IMR-90 (cell line): ENCODE results near the gene SPTSSB. TPM values are rescaled to one million over a fixed set of nuclear protein-coding genes. Genes with fewer than 3 reads are reported as not detected.

ENCODE experiments used
- ATAC-seq: fragments of 200-7000 bp; cut with Tn5 transposase; 2 replicates; pipeline ENCODE4 v1.9.1; 2020; ENCODE audit warnings: low read depth, mild to moderate bottlenecking, moderate library complexity
- BruUV-seq: library from RNA; stranded (reverse); fragments of 400-500 nt; replicated peaks from 2 replicates; lab custom pipeline; 2021; lab: Mats Ljungman, UMichigan
- CTCF ChIA-PET: fragments of 300-600 bp; formaldehyde crosslinking; extraction: SDS; loops from one replicate; lab custom pipeline; 2021; ENCODE audit warnings: antibody characterized with exemption; lab: Yijun Ruan, JAX
- POLR2A ChIA-PET: fragments of 300-600 bp; sonication (Branson Sonifier 250); formaldehyde crosslinking; loops from one replicate; lab custom pipeline; 2022; ENCODE audit warnings: antibody characterized with exemption; ENCODE audit not compliant: unreplicated experiment; lab: Charles Lee
- DNase-seq: peaks from one replicate; pipeline ENCODE4 v3.0.0; 2013
- H2AFZ ChIP-seq: replicated peaks from 2 replicates; pipeline ENCODE3; 2013; ENCODE audit warnings: low read length, mild to moderate bottlenecking; ENCODE audit not compliant: poor library complexity
- H2AK5ac ChIP-seq: 2 replicates; pipeline ENCODE4 v1.6.1; 2013; ENCODE audit warnings: low read depth, low read length, inconsistent platforms
- H2AK9ac ChIP-seq: replicated peaks from 2 replicates; pipeline ENCODE3; 2013; ENCODE audit warnings: mild to moderate bottlenecking, low read depth, low read length, moderate library complexity; ENCODE audit not compliant: poor library complexity
- H2BK120ac ChIP-seq: 2 replicates; pipeline ENCODE4 v1.6.1; 2013; ENCODE audit warnings: low read depth, low read length, inconsistent platforms
- H2BK15ac ChIP-seq: 3 replicates; pipeline ENCODE4 v1.6.1; 2013; ENCODE audit warnings: low read depth, low read length, inconsistent platforms
- H2BK20ac ChIP-seq: 2 replicates; pipeline ENCODE4 v1.6.1; 2013; ENCODE audit warnings: low read depth, mild to moderate bottlenecking, inconsistent platforms, low read length, moderate library complexity
- H2BK5ac ChIP-seq: 2 replicates; pipeline ENCODE4 v1.6.1; 2013; ENCODE audit warnings: mild to moderate bottlenecking, low read depth, low read length, inconsistent platforms; ENCODE audit not compliant: poor library complexity, severe bottlenecking
- H3K14ac ChIP-seq: replicated peaks from 2 replicates; pipeline ENCODE4 v1.6.1; 2013; ENCODE audit warnings: low read depth, low read length, inconsistent platforms
- H3K18ac ChIP-seq: 2 replicates; pipeline ENCODE4 v1.6.1; 2013; ENCODE audit warnings: low read depth, low read length, control low read depth
- H3K23ac ChIP-seq: 2 replicates; pipeline ENCODE4 v1.6.1; 2013; ENCODE audit warnings: low read depth, low read length, inconsistent platforms
- H3K27ac ChIP-seq: 2 replicates; pipeline ENCODE4 v1.5.1; 2013; ENCODE audit warnings: mild to moderate bottlenecking, control low read depth, low read length; ENCODE audit not compliant: insufficient read depth
- H3K27me3 ChIP-seq: 2 replicates; pipeline ENCODE4 v1.6.1; 2013; ENCODE audit warnings: low read length; ENCODE audit not compliant: control insufficient read depth, insufficient read depth
- H3K36me3 ChIP-seq: 2 replicates; pipeline ENCODE4 v1.6.1; 2013; ENCODE audit warnings: low read length, mixed read lengths; ENCODE audit not compliant: control insufficient read depth, insufficient read depth
- H3K4ac ChIP-seq: 2 replicates; pipeline ENCODE4 v1.6.1; 2013; ENCODE audit warnings: low read depth, low read length, inconsistent platforms
- H3K4me1 ChIP-seq: 2 replicates; pipeline ENCODE4 v1.6.1; 2013; ENCODE audit warnings: low read length, mixed read lengths; ENCODE audit not compliant: control insufficient read depth, insufficient read depth
- H3K4me2 ChIP-seq: 2 replicates; pipeline ENCODE4 v1.6.1; 2013; ENCODE audit warnings: low read depth, mild to moderate bottlenecking, control low read depth, low read length, moderate library complexity
- H3K4me3 ChIP-seq: 2 replicates; pipeline ENCODE4 v1.5.1; 2013; ENCODE audit warnings: low read depth, mild to moderate bottlenecking, control low read depth, low read length, moderate library complexity; ENCODE audit not compliant: insufficient read depth
- H3K56ac ChIP-seq: 2 replicates; pipeline ENCODE4 v1.6.1; 2013; ENCODE audit warnings: low read length, inconsistent platforms; ENCODE audit not compliant: insufficient read depth; ENCODE audit errors: extremely low read depth
- H3K79me1 ChIP-seq, 2 experiments: 2 replicates each; pipeline ENCODE4 v1.6.1; 2013; ENCODE audit warnings: low read length in 2 of 2, inconsistent platforms in 1 of 2, low read depth in 1 of 2
- H3K9ac ChIP-seq: 2 replicates; pipeline ENCODE4 v1.6.1; 2013; ENCODE audit warnings: low read depth, low read length, control low read depth
- H3K9me1 ChIP-seq: 2 replicates; pipeline ENCODE4 v1.6.1; 2013; ENCODE audit warnings: low read length, inconsistent platforms; ENCODE audit not compliant: insufficient read depth
- H3K9me3 ChIP-seq: 2 replicates; pipeline ENCODE4 v1.6.1; 2013; ENCODE audit warnings: low read length; ENCODE audit not compliant: control insufficient read depth, insufficient read depth
- H4K20me1 ChIP-seq: 2 replicates; pipeline ENCODE4 v1.6.1; 2013; ENCODE audit warnings: low read length, inconsistent platforms; ENCODE audit not compliant: insufficient read depth
- H4K5ac ChIP-seq: 2 replicates; pipeline ENCODE4 v1.6.1; 2013; ENCODE audit warnings: mild to moderate bottlenecking, low read depth, low read length, control low read depth
- H4K8ac ChIP-seq, 2 experiments: 2 replicates each; pipeline ENCODE4 v1.6.1; 2013; ENCODE audit warnings: low read depth in 2 of 2, low read length in 2 of 2, control low read depth in 1 of 2, inconsistent platforms in 1 of 2
- H4K91ac ChIP-seq: 2 replicates; pipeline ENCODE4 v1.6.1; 2013; ENCODE audit warnings: low read depth, low read length, inconsistent platforms; ENCODE audit not compliant: insufficient read depth
- BHLHE40 ChIP-seq: fragments of 150-350 bp; IDR thresholded peaks from 2 replicates; pipeline ENCODE4 v1.6.1; 2016; ENCODE audit warnings: mild to moderate bottlenecking, low read depth, low read length
- CEBPB ChIP-seq: IDR thresholded peaks from 2 replicates; pipeline ENCODE4 v1.6.1; 2012; ENCODE audit warnings: low read depth, low read length, improper control_type of control experiment
- CHD1 ChIP-seq: IDR thresholded peaks from 2 replicates; pipeline ENCODE4 v1.6.1; 2012; ENCODE audit warnings: low read depth, low read length, improper control_type of control experiment
- CTCF ChIP-seq: conservative IDR thresholded peaks from 2 replicates; pipeline ENCODE4 v1.5.1; 2012; ENCODE audit warnings: mild to moderate bottlenecking, low read depth, low read length, improper control_type of control experiment
- ELK1 ChIP-seq: fragments of 150-350 bp; IDR thresholded peaks from 2 replicates; pipeline ENCODE4 v1.6.1; 2016; ENCODE audit warnings: low read depth, mild to moderate bottlenecking, low read length, moderate library complexity, borderline replicate concordance
- MAFK ChIP-seq: IDR thresholded peaks from 2 replicates; pipeline ENCODE4 v1.6.1; 2012; ENCODE audit warnings: low read depth, low read length, improper control_type of control experiment
- MAZ ChIP-seq: IDR thresholded peaks from 2 replicates; pipeline ENCODE4 v1.6.1; 2012; ENCODE audit warnings: low read depth, mild to moderate bottlenecking, low read length, improper control_type of control experiment, moderate library complexity, borderline replicate concordance
- MXI1 ChIP-seq: IDR thresholded peaks from 2 replicates; pipeline ENCODE4 v1.6.1; 2012; ENCODE audit warnings: low read depth, mild to moderate bottlenecking, low read length, moderate library complexity, borderline replicate concordance
- NFE2L2 ChIP-seq: fragments of 150-350 bp; IDR thresholded peaks from 2 replicates; pipeline ENCODE4 v1.6.1; 2016; ENCODE audit warnings: low read depth, mild to moderate bottlenecking, low read length
- POLR2A ChIP-seq: IDR thresholded peaks from 2 replicates; pipeline ENCODE4 v1.6.1; 2012; ENCODE audit warnings: mild to moderate bottlenecking, low read depth, low read length
- RAD21 ChIP-seq: IDR thresholded peaks from 2 replicates; pipeline ENCODE4 v1.6.1; 2012; ENCODE audit warnings: low read length, improper control_type of control experiment
- RCOR1 ChIP-seq: IDR thresholded peaks from 2 replicates; pipeline ENCODE4 v1.6.1; 2012; ENCODE audit warnings: mild to moderate bottlenecking, low read length, improper control_type of control experiment; ENCODE audit not compliant: insufficient replicate concordance
- RFX5 ChIP-seq: IDR thresholded peaks from 2 replicates; pipeline ENCODE4 v1.8.0; 2012; ENCODE audit warnings: low read depth, mild to moderate bottlenecking, low read length, moderate library complexity
- SMC3 ChIP-seq: fragments of 150-350 bp; IDR thresholded peaks from 2 replicates; pipeline ENCODE4 v1.6.1; 2016; ENCODE audit warnings: low read depth, mild to moderate bottlenecking, antibody characterized with exemption, low read length, moderate library complexity
- USF2 ChIP-seq: fragments of 150-350 bp; IDR thresholded peaks from 2 replicates; pipeline ENCODE4 v1.6.1; 2017; ENCODE audit warnings: mild to moderate bottlenecking, antibody characterized with exemption, low read length, low read depth
- WGBS, 2 experiments: methylation state at CpG; one replicate each; pipeline versions ENCODE4 v1.1.5 to v1.1.7; 2013; ENCODE audit warnings: missing lambda C conversion rate in 2 of 2; ENCODE audit not compliant: insufficient read length in 1 of 2; ENCODE audit errors: extremely low coverage in 2 of 2; 5-methylcytosine and 5-hydroxymethylcytosine counted together
- dilution Hi-C: fragments of 300-500 bp; cut with HindIII; formaldehyde crosslinking; loops from one replicate; pipeline ENCODE4 v1.14.3; 2018; ENCODE audit warnings: low sequenced_read_pairs; ENCODE audit not compliant: unreplicated experiment
- in situ Hi-C: fragments of 300-500 bp; cut with MboI; formaldehyde crosslinking; loops from 3 replicates; pipeline ENCODE4 v1.14.3; 2019; ENCODE audit warnings: low sequenced_read_pairs, inconsistent platforms, mixed read lengths
- intact Hi-C: fragments of 100-400 bp; cut with micrococcal nuclease; formaldehyde crosslinking; loops from 2 replicates; pipeline ENCODE4 v1.10.0; 2022
- polyA plus RNA-seq, 3 experiments: library from polyadenylated mRNA; depleted of rRNA; stranded (reverse); fragments of >200 nt; gene quantifications; 2 replicates each; pipeline ENCODE4 v1.2.3, GENCODE V29; 2012; ENCODE audit warnings: low replicate concordance in 1 of 3
- total RNA-seq: library from RNA; depleted of rRNA; stranded (reverse); fragments of >200 nt; gene quantifications from 2 replicates; pipeline ENCODE4 v1.2.3, GENCODE V29; 2012

The SPTSSB gene
- total and polyA plus RNA-seq, 2 of the 4 experiments (the other 2 are of a cell fraction): not detected

GRCh38 chr3:161395115-161396012 is 24.0 kb upstream of the SPTSSB start:
- in situ Hi-C loops: no loop called here
- no peaks in the 10 kb centered on the region for H4K20me1 ChIP-seq
- POLR2A ChIA-PET: no interaction called here
- no peak overlapping the region for H3K4ac ChIP-seq
- no peak overlapping the region for H2BK15ac ChIP-seq
- no peak overlapping the region for H4K5ac ChIP-seq
- dilution Hi-C loops: no loop called here
- intact Hi-C loops: no loop called here
- no peaks in the 10 kb centered on the region for H3K4me1 ChIP-seq
- no peak overlapping the region for H4K91ac ChIP-seq
- H3K9ac ChIP-seq: no peak overlapping the region
- no peak overlapping the region for H2BK120ac ChIP-seq
- no peak overlapping the region for H2BK5ac ChIP-seq
- no peak overlapping the region for H3K4me2 ChIP-seq
- H3K18ac ChIP-seq: no peak overlapping the region
- H3K27ac ChIP-seq: no peak overlapping the region
- H3K4me3 ChIP-seq: no peak overlapping the region
- H2AK5ac ChIP-seq: no peak overlapping the region
- no peak overlapping the region for H4K8ac ChIP-seq
- no peaks in the 10 kb centered on the region for H3K9me1 ChIP-seq
- no peaks in the 10 kb centered on the region for H3K9me3 ChIP-seq
- CTCF ChIA-PET: no interaction called here
- no peak overlapping the region for H2AK9ac ChIP-seq
- H2AFZ ChIP-seq: no peak overlapping the region
- DNase-seq (no peak), ATAC-seq (no peak)
- no peaks in the 10 kb centered on the region for H3K27me3 ChIP-seq
- H3K14ac ChIP-seq: no peak overlapping the region
- 83% methylated on average over 2 of the region's 6 CpGs; no CpG with 5 or more reads in 1 of the 2 experiments for WGBS, 2 experiments
- H3K79me1 ChIP-seq: no peaks in the 10 kb centered on the region
- H3K23ac ChIP-seq: no peak overlapping the region
- no TSS peak for BruUV-seq
- no peaks in the 10 kb centered on the region for H3K36me3 ChIP-seq
- H2BK20ac ChIP-seq: no peak overlapping the region
- no peak overlapping the region for H3K56ac ChIP-seq
- TF ChIP-seq RCOR1: no peak
- no peak for TF ChIP-seq BHLHE40
- no peak for TF ChIP-seq CHD1
- no peak for TF ChIP-seq SMC3
- TF ChIP-seq CEBPB: no peak
- no peak for TF ChIP-seq RFX5
- TF ChIP-seq NFE2L2: no peak
- no peak for TF ChIP-seq MAZ
- TF ChIP-seq CTCF: no peak
- no peak for TF ChIP-seq MXI1
- no peak for TF ChIP-seq MAFK
- no peak for TF ChIP-seq POLR2A
- TF ChIP-seq ELK1: no peak
- TF ChIP-seq USF2: no peak
- no peak for TF ChIP-seq RAD21
